Measurements from ENCODE around the gene SNX30.

SNX30 gene

GRCh38 chr9:112753725-112754124 is 3.2 kb downstream of the SNX30 start:
- no peak for DNase-seq

- DNase-seq: no peak
These were observed 4.0 kb downstream of the SNX30 start for GRCh38 chr9:112754578-112754977.

GRCh38 chr9:112755016-112755427 is 4.5 kb downstream of the SNX30 start:
- DNase-seq: no peak

GRCh38 chr9:112755675-112756074 is 5.1 kb downstream of the SNX30 start:
- no peak for DNase-seq

- DNase-seq: no peak
These were observed 6.8 kb downstream of the SNX30 start for GRCh38 chr9:112757282-112757883.

- DNase-seq: no peak
These were observed 7.4 kb downstream of the SNX30 start for GRCh38 chr9:112757940-112758339.

- no peak for DNase-seq
These were observed 10.3 kb downstream of the SNX30 start for GRCh38 chr9:112760821-112761220.

- DNase-seq: no peak
These were observed 11.5 kb downstream of the SNX30 start for GRCh38 chr9:112761912-112762655.

- DNase-seq: no peak
These were observed 12.4 kb downstream of the SNX30 start for GRCh38 chr9:112762726-112763518.

GRCh38 chr9:112764344-112764743 is 13.8 kb downstream of the SNX30 start:
- no peak for DNase-seq

- no peak for DNase-seq
These were observed 14.3 kb downstream of the SNX30 start for GRCh38 chr9:112764837-112765236.

GRCh38 chr9:112765281-112765680 is 14.7 kb downstream of the SNX30 start:
- DNase-seq: no peak

- DNase-seq: no peak
These were observed 21.0 kb downstream of the SNX30 start for GRCh38 chr9:112771359-112772214.

GRCh38 chr9:112772215-112772509 is 21.6 kb downstream of the SNX30 start:
- no peak for DNase-seq

GRCh38 chr9:112772551-112772950 is 22.0 kb downstream of the SNX30 start:
- DNase-seq: no peak

GRCh38 chr9:112774006-112774996 is 23.7 kb downstream of the SNX30 start:
- no peak for DNase-seq

GRCh38 chr9:112777914-112778313 is 27.4 kb downstream of the SNX30 start:
- no peak for DNase-seq

GRCh38 chr9:112780450-112781036 is 30.0 kb downstream of the SNX30 start:
- DNase-seq: no peak

- no peak for DNase-seq
These were observed 31.7 kb downstream of the SNX30 start for GRCh38 chr9:112782218-112782617.

- peak; percentile 5 for DNase-seq
These were observed 33.0 kb downstream of the SNX30 start for GRCh38 chr9:112783551-112783954.

- DNase-seq: peak; percentile 50
These were observed 33.6 kb downstream of the SNX30 start for GRCh38 chr9:112784020-112784785.

Measured in NCI-H774 (cell line).